HG03139 (cell line): ENCODE measurements around the gene REXO1.

Experiments
- ATAC-seq: cut with Tn5 transposase; IDR thresholded peaks from one replicate; pipeline ENCODE4 v1.9.1; 2021; ENCODE audit not compliant: unreplicated experiment

Gene REXO1

GRCh38 chr19:1836458-1837221 lies 11.6 kb downstream of the REXO1 start:
- ATAC-seq = no peak

- no peak for ATAC-seq
Observed at GRCh38 chr19:1833540-1833939, 14.7 kb downstream of the REXO1 start.

- no peak for ATAC-seq
Observed at GRCh38 chr19:1832046-1832663, 16.1 kb downstream of the REXO1 start.

GRCh38 chr19:1830978-1831377 lies 17.3 kb downstream of the REXO1 start:
- ATAC-seq = no peak

GRCh38 chr19:1830568-1830967 lies 17.7 kb downstream of the REXO1 start:
- no peak for ATAC-seq

GRCh38 chr19:1829958-1830357 lies 18.3 kb downstream of the REXO1 start:
- ATAC-seq = no peak

- no peak for ATAC-seq
Observed at GRCh38 chr19:1828279-1829238, 19.7 kb downstream of the REXO1 start.

GRCh38 chr19:1827566-1828278 lies 20.6 kb downstream of the REXO1 start:
- no peak for ATAC-seq

- no peak for ATAC-seq
Observed at GRCh38 chr19:1826557-1827521, 21.4 kb downstream of the REXO1 start.

- no peak for ATAC-seq
Observed at GRCh38 chr19:1825909-1826556, 22.2 kb downstream of the REXO1 start.

- ATAC-seq = no peak
Observed at GRCh38 chr19:1824252-1824622, 24.0 kb downstream of the REXO1 start.

- ATAC-seq = no peak
Observed at GRCh38 chr19:1823539-1824251, 24.6 kb downstream of the REXO1 start.

GRCh38 chr19:1823020-1823419 lies 25.3 kb downstream of the REXO1 start:
- no peak for ATAC-seq

GRCh38 chr19:1822210-1822609 lies 26.1 kb downstream of the REXO1 start:
- no peak for ATAC-seq

GRCh38 chr19:1819341-1820255 lies 28.7 kb downstream of the REXO1 start:
- ATAC-seq = no peak

- no peak for ATAC-seq
Observed at GRCh38 chr19:1818549-1819195, 29.6 kb downstream of the REXO1 start.

- no peak for ATAC-seq
Observed at GRCh38 chr19:1817553-1818179, 30.6 kb downstream of the REXO1 start.
